Measurements from ENCODE around the gene SYT5.
A peak's percentile ranks its signal among the peaks of the same experiment; 100 is the strongest.

SYT5 gene

GRCh38 chr19:55152017-55152416 is 28.1 kb downstream of the SYT5 start:
- ATAC-seq = no peak
- TF ChIP-seq ARNTL (CRISPR knock-in tag; IDR thresholded peaks at IDR 0.05; ENCODE audit: borderline replicate concordance, low read depth) = no peak
- TF ChIP-seq ISL1 (CRISPR knock-in tag; IDR thresholded peaks at IDR 0.05) = no peak
- TF ChIP-seq TOX (CRISPR knock-in tag; IDR thresholded peaks at IDR 0.05; ENCODE audit: borderline replicate concordance) = no peak
- no peak for TF ChIP-seq ESRRG (CRISPR knock-in tag; IDR thresholded peaks at IDR 0.05)
- TF ChIP-seq BACH2 (CRISPR knock-in tag; IDR thresholded peaks at IDR 0.05; ENCODE audit: borderline replicate concordance) = no peak
- TF ChIP-seq, protein P1, sequence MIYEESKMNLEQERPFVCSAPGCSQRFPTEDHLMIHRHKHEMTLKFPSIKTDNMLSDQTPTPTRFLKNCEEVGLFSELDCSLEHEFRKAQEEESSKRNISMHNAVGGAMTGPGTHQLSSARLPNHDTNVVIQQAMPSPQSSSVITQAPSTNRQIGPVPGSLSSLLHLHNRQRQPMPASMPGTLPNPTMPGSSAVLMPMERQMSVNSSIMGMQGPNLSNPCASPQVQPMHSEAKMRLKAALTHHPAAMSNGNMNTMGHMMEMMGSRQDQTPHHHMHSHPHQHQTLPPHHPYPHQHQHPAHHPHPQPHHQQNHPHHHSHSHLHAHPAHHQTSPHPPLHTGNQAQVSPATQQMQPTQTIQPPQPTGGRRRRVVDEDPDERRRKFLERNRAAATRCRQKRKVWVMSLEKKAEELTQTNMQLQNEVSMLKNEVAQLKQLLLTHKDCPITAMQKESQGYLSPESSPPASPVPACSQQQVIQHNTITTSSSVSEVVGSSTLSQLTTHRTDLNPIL (CRISPR knock-in tag; IDR thresholded peaks at IDR 0.05; ENCODE audit: low read depth) = no peak
- TF ChIP-seq, protein P2, sequence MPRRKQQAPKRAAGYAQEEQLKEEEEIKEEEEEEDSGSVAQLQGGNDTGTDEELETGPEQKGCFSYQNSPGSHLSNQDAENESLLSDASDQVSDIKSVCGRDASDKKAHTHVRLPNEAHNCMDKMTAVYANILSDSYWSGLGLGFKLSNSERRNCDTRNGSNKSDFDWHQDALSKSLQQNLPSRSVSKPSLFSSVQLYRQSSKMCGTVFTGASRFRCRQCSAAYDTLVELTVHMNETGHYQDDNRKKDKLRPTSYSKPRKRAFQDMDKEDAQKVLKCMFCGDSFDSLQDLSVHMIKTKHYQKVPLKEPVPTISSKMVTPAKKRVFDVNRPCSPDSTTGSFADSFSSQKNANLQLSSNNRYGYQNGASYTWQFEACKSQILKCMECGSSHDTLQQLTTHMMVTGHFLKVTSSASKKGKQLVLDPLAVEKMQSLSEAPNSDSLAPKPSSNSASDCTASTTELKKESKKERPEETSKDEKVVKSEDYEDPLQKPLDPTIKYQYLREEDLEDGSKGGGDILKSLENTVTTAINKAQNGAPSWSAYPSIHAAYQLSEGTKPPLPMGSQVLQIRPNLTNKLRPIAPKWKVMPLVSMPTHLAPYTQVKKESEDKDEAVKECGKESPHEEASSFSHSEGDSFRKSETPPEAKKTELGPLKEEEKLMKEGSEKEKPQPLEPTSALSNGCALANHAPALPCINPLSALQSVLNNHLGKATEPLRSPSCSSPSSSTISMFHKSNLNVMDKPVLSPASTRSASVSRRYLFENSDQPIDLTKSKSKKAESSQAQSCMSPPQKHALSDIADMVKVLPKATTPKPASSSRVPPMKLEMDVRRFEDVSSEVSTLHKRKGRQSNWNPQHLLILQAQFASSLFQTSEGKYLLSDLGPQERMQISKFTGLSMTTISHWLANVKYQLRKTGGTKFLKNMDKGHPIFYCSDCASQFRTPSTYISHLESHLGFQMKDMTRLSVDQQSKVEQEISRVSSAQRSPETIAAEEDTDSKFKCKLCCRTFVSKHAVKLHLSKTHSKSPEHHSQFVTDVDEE (CRISPR knock-in tag; IDR thresholded peaks at IDR 0.05) = no peak
- TF ChIP-seq ZNF8 (CRISPR knock-in tag; IDR thresholded peaks at IDR 0.05) = no peak
- TF ChIP-seq GLIS3 (CRISPR knock-in tag; IDR thresholded peaks at IDR 0.05) = no peak
- TF ChIP-seq PATZ1 (CRISPR knock-in tag; IDR thresholded peaks at IDR 0.05; ENCODE audit: borderline replicate concordance) = no peak
- TF ChIP-seq ZC3H10 (CRISPR knock-in tag; IDR thresholded peaks at IDR 0.05) = no peak
- TF ChIP-seq CSDC2 (CRISPR knock-in tag; IDR thresholded peaks at IDR 0.05) = no peak
- TF ChIP-seq ZNF70 (CRISPR knock-in tag; IDR thresholded peaks at IDR 0.05) = no peak
- no peak for TF ChIP-seq ZFP3 (CRISPR knock-in tag; IDR thresholded peaks at IDR 0.05)
- TF ChIP-seq PPARA (CRISPR knock-in tag; IDR thresholded peaks at IDR 0.05; ENCODE audit: borderline replicate concordance) = no peak
- TF ChIP-seq TCF4 (CRISPR knock-in tag; IDR thresholded peaks at IDR 0.05; ENCODE audit: borderline replicate concordance) = no peak
- no peak for TF ChIP-seq POU6F1 (CRISPR knock-in tag; IDR thresholded peaks at IDR 0.05; ENCODE audit: borderline replicate concordance, low read depth)
- TF ChIP-seq CSRNP3 (CRISPR knock-in tag; IDR thresholded peaks at IDR 0.05) = no peak
- TF ChIP-seq ZFP30 (CRISPR knock-in tag; IDR thresholded peaks at IDR 0.05) = no peak

GRCh38 chr19:55149078-55150003 is 30.7 kb downstream of the SYT5 start, which contains the start of gene TNNT1:
TNNT1 (minus strand) TSS chr19:55149206; CDS start chr19:55147157, 2,049 bp downstream.
- peak; percentile 50 for ATAC-seq
- TF ChIP-seq, protein P1 (CRISPR knock-in tag; IDR thresholded peaks at IDR 0.05; ENCODE audit: low read depth) = no peak
- TF ChIP-seq ZC3H10 (CRISPR knock-in tag; IDR thresholded peaks at IDR 0.05) (no peak), RARB (CRISPR knock-in tag; IDR thresholded peaks at IDR 0.05) (no peak), PPARA (CRISPR knock-in tag; IDR thresholded peaks at IDR 0.05; ENCODE audit: borderline replicate concordance) (no peak), ZFP30 (CRISPR knock-in tag; IDR thresholded peaks at IDR 0.05) (no peak), ZNF70 (CRISPR knock-in tag; IDR thresholded peaks at IDR 0.05) (no peak), BACH2 (CRISPR knock-in tag; IDR thresholded peaks at IDR 0.05; ENCODE audit: borderline replicate concordance) (no peak), ESRRG (CRISPR knock-in tag; IDR thresholded peaks at IDR 0.05) (no peak), POU6F1 (CRISPR knock-in tag; IDR thresholded peaks at IDR 0.05; ENCODE audit: borderline replicate concordance, low read depth) (no peak), ZFP3 (CRISPR knock-in tag; IDR thresholded peaks at IDR 0.05) (no peak), ZNF565 (CRISPR knock-in tag; conservative IDR thresholded peaks at IDR 0.05; ENCODE audit: low read depth) (no peak), ZNF8 (CRISPR knock-in tag; IDR thresholded peaks at IDR 0.05) (no peak), OSR1 (CRISPR knock-in tag; IDR thresholded peaks at IDR 0.05) (no peak)
- TF ChIP-seq, protein P2 (CRISPR knock-in tag; IDR thresholded peaks at IDR 0.05) = no peak
